CD14-positive monocyte (primary cell): ENCODE results near the gene LGALS3BP. TPM values are rescaled to one million over a fixed set of nuclear protein-coding genes. Genes with fewer than 3 reads are reported as not detected.
A peak's percentile ranks its signal among the peaks of the same experiment; 100 is the strongest.

ENCODE experiments used
- DNase-seq, 3 donors: peaks; one replicate each; pipeline ENCODE4 v3.0.0-alpha.2; 2011 to 2022
- H2AFZ ChIP-seq: 2 replicates; pipeline ENCODE4 v1.6.0; 2012; ENCODE audit warnings: mild to moderate bottlenecking, low read depth, low read length, inconsistent platforms; ENCODE audit not compliant: insufficient read depth, poor library complexity, severe bottlenecking
- H3K27ac ChIP-seq, 2 donors: 1 replicate in 1 of 2; 2 replicates in 1 of 2; pipeline ENCODE4 v1.5.1; 2012 to 2013; ENCODE audit warnings: low read length in 2 of 2, control low read depth in 1 of 2, inconsistent platforms in 1 of 2, low read depth in 1 of 2, mild to moderate bottlenecking in 1 of 2
- H3K27me3 ChIP-seq, 2 donors: one replicate each; pipeline versions ENCODE4 v1.6.0 to v1.6.1; 2011 to 2013; ENCODE audit warnings: low read length in 2 of 2; ENCODE audit not compliant: control insufficient read depth in 2 of 2, insufficient read depth in 2 of 2
- H3K36me3 ChIP-seq, 2 donors: replicated peaks in 1 of 2; 1 replicate in 1 of 2; 2 replicates in 1 of 2; pipeline versions ENCODE4 v1.5.1 to v1.6.1; 2012 to 2013; ENCODE audit warnings: low read length in 2 of 2, control low read depth in 1 of 2, inconsistent platforms in 1 of 2, mild to moderate bottlenecking in 1 of 2; ENCODE audit not compliant: insufficient read depth in 2 of 2, control insufficient read depth in 1 of 2
- H3K4me1 ChIP-seq, 2 donors: 1 replicate in 1 of 2; 2 replicates in 1 of 2; pipeline versions ENCODE4 v1.5.1 to v1.6.1; 2012 to 2013; ENCODE audit warnings: low read length in 2 of 2, control low read depth in 1 of 2, inconsistent platforms in 1 of 2, mild to moderate bottlenecking in 1 of 2, moderate library complexity in 1 of 2; ENCODE audit not compliant: insufficient read depth in 2 of 2, control insufficient read depth in 1 of 2
- H3K4me2 ChIP-seq: replicated peaks from 2 replicates; pipeline ENCODE3; 2012; ENCODE audit warnings: low read length, moderate library complexity, mild to moderate bottlenecking; ENCODE audit not compliant: poor library complexity, severe bottlenecking; ENCODE audit errors: extremely low read depth
- H3K4me3 ChIP-seq, 3 experiments: fragments of 200-600 bp in 1 of 3; sonication (generic) in 1 of 3; replicated peaks in 1 of 3; 1 replicate in 2 of 3; 2 replicates in 1 of 3; pipeline ENCODE4 v1.5.1; 2011 to 2013; ENCODE audit warnings: low read length in 3 of 3, mild to moderate bottlenecking in 3 of 3, control low read depth in 2 of 3, low read depth in 2 of 3, inconsistent platforms in 1 of 3, moderate library complexity in 1 of 3
- H3K79me2 ChIP-seq: 2 replicates; pipeline ENCODE4 v1.6.0; 2012; ENCODE audit warnings: mild to moderate bottlenecking, control low read depth, inconsistent platforms, low read length, moderate library complexity; ENCODE audit not compliant: insufficient read depth
- H3K9ac ChIP-seq: 2 replicates; pipeline ENCODE4 v1.6.0; 2017; ENCODE audit warnings: low read length, mild to moderate bottlenecking; ENCODE audit not compliant: insufficient read depth, poor library complexity, severe bottlenecking
- H3K9me3 ChIP-seq, 2 donors: replicated peaks in 1 of 2; 1 replicate in 1 of 2; 2 replicates in 1 of 2; pipeline versions ENCODE4 v1.5.1 to v1.6.1; 2012 to 2013; ENCODE audit warnings: low read length in 2 of 2, control low read depth in 1 of 2; ENCODE audit not compliant: control insufficient read depth in 1 of 2, insufficient read depth in 1 of 2
- H4K20me1 ChIP-seq: 2 replicates; pipeline ENCODE4 v1.6.0; 2012; ENCODE audit warnings: mild to moderate bottlenecking, low read length, control low read depth, moderate library complexity; ENCODE audit not compliant: insufficient read depth
- H3K27ac Mint-ChIP-seq, 7 donors: one replicate each; pipeline ENCODE4 v1.8.0; 2020; ENCODE audit warnings: mild to moderate bottlenecking in 7 of 7, mixed read lengths in 7 of 7, moderate library complexity in 6 of 7, inconsistent platforms in 2 of 7
- H3K27me3 Mint-ChIP-seq, 3 donors: one replicate each; pipeline ENCODE4 v1.8.0; 2021 to 2022; ENCODE audit warnings: low read depth in 3 of 3, mild to moderate bottlenecking in 3 of 3, mixed read lengths in 3 of 3, moderate library complexity in 3 of 3, inconsistent platforms in 1 of 3
- H3K36me3 Mint-ChIP-seq, 2 donors: one replicate each; pipeline ENCODE4 v1.8.0; 2020; ENCODE audit warnings: mixed read lengths in 2 of 2, inconsistent platforms in 1 of 2, mild to moderate bottlenecking in 1 of 2
- H3K4me1 Mint-ChIP-seq: one replicate; pipeline ENCODE4 v1.8.0; 2020; ENCODE audit warnings: mild to moderate bottlenecking, mixed read lengths
- H3K4me3 Mint-ChIP-seq, 2 donors: one replicate each; pipeline ENCODE4 v1.8.0; 2020; ENCODE audit warnings: mild to moderate bottlenecking in 2 of 2, mixed read lengths in 2 of 2, moderate library complexity in 1 of 2
- H3K9me3 Mint-ChIP-seq, 7 donors: one replicate each; pipeline ENCODE4 v1.8.0; 2020 to 2022; ENCODE audit warnings: mixed read lengths in 7 of 7, mild to moderate bottlenecking in 6 of 7, moderate library complexity in 6 of 7, inconsistent platforms in 2 of 7
- CTCF ChIP-seq: fragments of 200-600 bp; IDR thresholded peaks from one replicate; pipeline ENCODE4 v1.8.0; 2022; ENCODE audit warnings: antibody characterized with exemption, mild to moderate bottlenecking
- WGBS: methylation state at CpG from one replicate; pipeline ENCODE4 v1.1.5; 2013; ENCODE audit warnings: missing lambda C conversion rate; ENCODE audit not compliant: insufficient coverage; 5-methylcytosine and 5-hydroxymethylcytosine counted together
- intact Hi-C, 2 donors: fragments of 100-400 bp; cut with micrococcal nuclease; formaldehyde crosslinking; loops; one replicate each; pipeline versions ENCODE4 v1.15.0 to v1.15.1; 2023
- polyA plus RNA-seq, 3 donors: library from polyadenylated mRNA; depleted of rRNA in 1 of 3; unstranded in 2 of 3; stranded (reverse) in 1 of 3; fragments of 300-500 nt in 2 of 3; fragments of >200 nt in 1 of 3; fragmentation: Illumina TruSeq in 2 of 3; gene quantifications; 1 replicate in 2 of 3; 2 replicates in 1 of 3; pipeline ENCODE4 v1.2.3, GENCODE V29; 2012 to 2021

The LGALS3BP gene
- polyA plus RNA-seq, 3 donors = 11.4 to 12.0 (median 11.7) TPM

DNA sequence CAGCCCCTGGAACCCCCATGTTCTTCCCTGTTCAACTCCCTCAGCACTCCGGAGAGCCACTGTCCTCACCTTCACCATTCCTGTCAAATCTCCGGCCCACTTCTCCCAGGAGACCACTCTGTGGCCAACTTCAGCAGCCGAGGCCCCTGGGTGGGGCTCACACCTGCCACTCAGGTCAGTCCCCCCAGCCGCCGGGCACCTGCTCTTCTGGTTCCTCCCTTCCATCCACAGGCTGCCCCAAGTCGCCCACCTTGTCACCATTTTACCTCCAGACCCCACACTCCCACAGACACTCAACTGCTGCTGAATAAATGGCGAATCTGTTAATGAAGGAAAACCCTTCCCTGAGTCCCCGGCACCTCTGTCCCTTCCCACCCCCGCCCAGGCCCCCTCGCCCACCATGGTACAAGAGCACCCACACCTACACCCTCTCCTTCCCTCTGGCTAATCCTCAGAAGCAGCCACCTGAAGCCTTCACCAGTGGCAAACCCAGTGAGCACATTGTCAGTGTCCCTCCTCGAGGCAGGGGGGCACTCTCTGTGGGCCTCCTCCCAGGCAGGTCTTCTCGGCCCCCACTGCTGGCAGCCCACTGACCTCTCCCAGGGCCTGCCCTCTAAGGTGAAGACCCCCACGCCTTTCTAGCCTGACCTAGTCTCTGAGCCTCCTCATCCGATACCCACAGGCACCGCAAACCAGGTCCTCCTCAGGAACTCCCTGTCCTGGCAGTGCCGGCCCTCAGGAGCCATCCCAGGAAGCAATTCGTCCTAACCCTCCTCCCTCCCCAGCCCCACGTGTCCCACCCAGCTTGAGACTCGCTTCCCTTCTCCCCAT, 21.7 kb upstream of the LGALS3BP start:
- Histone ChIP-seq H3K9ac (no peak overlapping the region), H3K36me3 (peaks cover 41 to 75% of the 10 kb centered on the region in 2 donors), H3K27me3 (no peaks in the 10 kb centered on the region), H3K9me3 (no peaks in the 10 kb centered on the region), H4K20me1 (peaks cover 95% of the 10 kb centered on the region), H3K4me3 (no peak overlapping the region), H3K4me1 (peaks cover 5 to 12% of the 10 kb centered on the region in 2 donors), H3K27ac (no peak overlapping the region), H3K79me2 (peaks cover 79% of the 10 kb centered on the region), H2AFZ (no peak overlapping the region), H3K4me2 (no peak overlapping the region)
- peaks cover 10% of the 10 kb centered on the region for H3K4me1 Mint-ChIP-seq
- peaks cover 44 to 74% of the 10 kb centered on the region in 2 donors for H3K36me3 Mint-ChIP-seq
- peak overlapping the region in 2 of 7 donors; percentile 33 to 36 for H3K27ac Mint-ChIP-seq
- peaks cover 0 to 2% (median 0%) of the 10 kb centered on the region in 3 donors for H3K27me3 Mint-ChIP-seq
- TF ChIP-seq CTCF = no peak
- 97% methylated on average over 18 of the region's 19 CpGs for WGBS
- no peak overlapping the region for H3K4me3 Mint-ChIP-seq
- no peak for DNase-seq
- intact Hi-C loops = no loop called here
- no peaks in the 10 kb centered on the region for H3K9me3 Mint-ChIP-seq

- Histone ChIP-seq H3K9me3 (no peaks in the 10 kb centered on the region), H3K36me3 (peaks cover 49 to 83% of the 10 kb centered on the region in 2 donors), H3K79me2 (peaks cover 76% of the 10 kb centered on the region), H2AFZ (no peak overlapping the region), H3K4me1 (peaks cover 0 to 4% of the 10 kb centered on the region in 2 donors), H3K27ac (no peak overlapping the region), H3K4me2 (no peak overlapping the region), H3K27me3 (no peaks in the 10 kb centered on the region), H3K9ac (no peak overlapping the region), H3K4me3 (no peak overlapping the region), H4K20me1 (peaks cover 95% of the 10 kb centered on the region)
- peaks cover 2% of the 10 kb centered on the region for H3K4me1 Mint-ChIP-seq
- peak overlapping the region in 1 of 2 donors; percentile 20 for H3K4me3 Mint-ChIP-seq
- H3K9me3 Mint-ChIP-seq = no peaks in the 10 kb centered on the region
- peaks cover 0 to 2% (median 1%) of the 10 kb centered on the region in 3 donors for H3K27me3 Mint-ChIP-seq
- no peak for TF ChIP-seq CTCF
- DNase-seq = no peak
- 95% methylated on average over 23 of the region's 25 CpGs for WGBS
- peak overlapping the region in 2 of 7 donors; percentile 36 to 76 for H3K27ac Mint-ChIP-seq
- intact Hi-C loops = no loop called here
- peaks cover 51 to 82% of the 10 kb centered on the region in 2 donors for H3K36me3 Mint-ChIP-seq
Measured at GRCh38 chr17:79000396-79001189, 20.9 kb upstream of the LGALS3BP start.
